ENCODE data around the gene HOXC6. TPM values are rescaled to one million over a fixed set of nuclear protein-coding genes. Genes with fewer than 3 reads are reported as not detected.

HOXC6 gene
- total RNA-seq, 1 experiment from 2014 or later: 10.2 TPM

DNA sequence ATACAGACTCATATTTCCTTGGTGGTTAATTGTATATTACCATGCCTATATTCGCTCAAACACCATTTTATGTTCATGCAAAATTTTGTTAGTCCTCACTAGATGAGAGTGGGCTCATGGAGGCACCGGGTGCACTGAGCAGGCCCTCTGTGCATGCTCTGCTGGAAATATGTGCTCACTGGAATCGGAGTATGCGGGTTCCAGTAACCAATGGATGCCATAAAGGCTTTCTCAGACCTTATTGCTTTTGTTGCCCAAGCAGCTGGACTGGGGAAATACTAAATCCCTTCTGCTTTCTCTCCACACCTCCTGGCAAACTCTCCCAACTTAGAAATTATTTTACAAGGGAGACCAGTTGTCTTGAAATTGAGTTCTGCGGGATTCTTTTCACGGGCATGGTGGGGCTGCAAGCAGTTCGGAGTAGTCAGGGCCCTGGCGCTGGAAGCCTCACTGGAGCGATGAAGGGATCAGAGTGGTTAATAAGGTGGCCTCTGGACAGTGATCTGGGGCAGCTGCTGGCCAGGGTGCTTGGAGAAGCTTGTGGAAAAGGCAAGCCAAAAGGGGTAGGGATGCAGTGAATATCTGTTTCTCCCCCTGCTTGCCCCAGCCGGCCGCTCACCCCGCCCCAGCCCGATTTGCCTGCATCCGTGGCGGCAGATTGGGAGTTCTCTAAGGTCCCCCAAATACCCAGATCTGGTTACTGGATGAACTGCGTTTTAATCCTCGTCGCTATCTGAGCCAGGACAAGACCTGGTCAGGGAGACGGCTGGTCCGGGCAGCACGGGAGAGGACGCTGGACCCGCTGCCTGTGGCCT, 7.4 kb upstream of the HOXC6 start:
- ChIA-PET POLR2A (no interaction called here), CTCF (no interaction called here)
- no peaks in the 10 kb centered on the region for H3K27me3 ChIP-seq (replicated peaks; ENCODE audit: control insufficient read depth, insufficient read depth, low read length)
- no peak for DNase-seq
- Mint-ChIP-seq H3K4me1 (ENCODE audit: low read depth, unreplicated experiment) (peaks cover 16% of the 10 kb centered on the region), H3K27me3 (ENCODE audit: insufficient read depth, unreplicated experiment) (no peaks in the 10 kb centered on the region), H3K36me3 (ENCODE audit: insufficient read depth, unreplicated experiment) (peaks cover 6% of the 10 kb centered on the region), H3K4me3 (ENCODE audit: unreplicated experiment) (no peak overlapping the region), H3K27ac (ENCODE audit: unreplicated experiment) (no peak overlapping the region), H3K9me3 (ENCODE audit: unreplicated experiment) (no peaks in the 10 kb centered on the region)
- no peak for TF ChIP-seq CTCF (IDR thresholded peaks at IDR 0.05; ENCODE audit: insufficient read depth in 1 of 2, low read depth in 1 of 2, low read length in 1 of 2, severe bottlenecking in 1 of 2, unreplicated experiment in 1 of 2)
- BruUV-seq (replicated peaks): no TSS peak
- no peaks in the 10 kb centered on the region for H3K9me3 ChIP-seq
- H3K4me1 ChIP-seq: peaks cover 12% of the 10 kb centered on the region
- no peak overlapping the region for H3K4me3 ChIP-seq (ENCODE audit: low read depth, low read length)
- intact Hi-C loops (cut with micrococcal nuclease; ENCODE audit: unreplicated experiment): no loop called here
- H3K36me3 ChIP-seq (ENCODE audit: control insufficient read depth, insufficient read depth, low read length): no peaks in the 10 kb centered on the region

GRCh38 chr12:54021432-54022013, 6.7 kb upstream of the HOXC6 start:
- Histone ChIP-seq H3K9me3 (no peaks in the 10 kb centered on the region), H3K27me3 (replicated peaks; ENCODE audit: control insufficient read depth, insufficient read depth, low read length) (no peaks in the 10 kb centered on the region), H3K4me1 (peaks cover 10% of the 10 kb centered on the region), H3K4me3 (ENCODE audit: low read depth, low read length) (no peak overlapping the region), H3K36me3 (ENCODE audit: control insufficient read depth, insufficient read depth, low read length) (no peaks in the 10 kb centered on the region)
- TF ChIP-seq CTCF (IDR thresholded peaks at IDR 0.05; ENCODE audit: insufficient read depth in 1 of 2, low read depth in 1 of 2, low read length in 1 of 2, severe bottlenecking in 1 of 2, unreplicated experiment in 1 of 2): no peak
- no peaks in the 10 kb centered on the region for H3K27me3 Mint-ChIP-seq (ENCODE audit: insufficient read depth, unreplicated experiment)
- DNase-seq: no peak
- peak overlapping the region; percentile 56 for H3K27ac Mint-ChIP-seq (ENCODE audit: unreplicated experiment)
- peaks cover 6% of the 10 kb centered on the region for H3K36me3 Mint-ChIP-seq (ENCODE audit: insufficient read depth, unreplicated experiment)
- peaks cover 20% of the 10 kb centered on the region for H3K4me1 Mint-ChIP-seq (ENCODE audit: low read depth, unreplicated experiment)
- CTCF ChIA-PET: interaction anchor here (1.4 kb wide), 1 partner anchor 186 kb away, joined by 4 read pairs; no protein-coding TSS in a partner anchor
- BruUV-seq (replicated peaks): no TSS peak
- no peaks in the 10 kb centered on the region for H3K9me3 Mint-ChIP-seq (ENCODE audit: unreplicated experiment)
- intact Hi-C loops (cut with micrococcal nuclease; ENCODE audit: unreplicated experiment): no loop called here
- no peak overlapping the region for H3K4me3 Mint-ChIP-seq (ENCODE audit: unreplicated experiment)
- POLR2A ChIA-PET: no interaction called here

DNA sequence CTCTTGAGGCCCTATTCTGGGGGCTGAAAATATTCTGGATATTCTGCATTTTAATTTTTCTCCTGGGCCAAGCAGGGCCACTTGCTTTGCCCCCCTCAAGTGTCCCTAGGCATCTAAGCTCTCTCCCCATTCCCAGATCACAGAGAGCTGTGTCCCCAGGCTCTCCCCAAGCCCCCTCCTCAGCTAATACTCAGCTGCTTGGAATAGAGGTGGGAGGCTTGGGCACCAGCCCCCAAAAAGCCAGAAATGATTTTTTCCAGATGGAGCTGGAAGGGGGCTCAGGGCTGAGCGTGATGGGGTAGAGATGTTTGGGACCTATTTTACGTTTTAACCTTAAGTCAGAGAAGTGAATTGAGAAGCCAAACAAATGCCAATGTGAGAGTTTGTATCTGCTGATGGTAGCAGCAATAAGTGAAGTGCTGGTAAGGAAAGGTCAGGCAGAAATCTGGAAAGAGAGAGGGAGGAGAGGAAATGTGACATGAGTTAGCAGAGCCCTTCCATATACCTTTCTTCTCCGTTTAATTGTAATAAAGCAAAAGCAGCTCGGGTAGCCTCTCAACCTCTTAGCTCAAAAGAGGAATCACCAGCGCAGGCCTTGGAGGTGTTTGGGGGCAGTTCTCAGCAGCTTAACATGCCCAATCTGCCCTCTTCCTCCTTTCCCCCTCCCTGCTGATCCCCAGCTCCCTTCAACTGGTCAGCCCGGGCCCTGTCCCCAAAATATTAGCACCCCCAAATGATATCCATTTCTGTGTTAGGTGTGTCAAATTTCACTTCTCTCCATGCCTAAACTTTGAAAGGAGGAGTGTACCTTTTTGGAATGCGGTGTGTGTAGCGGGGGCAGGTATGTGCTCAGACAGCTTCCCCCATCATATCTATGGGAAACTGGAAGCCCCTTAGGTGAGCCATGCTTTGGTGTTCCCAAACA, 5.0 kb upstream of the HOXC6 start:
- no peak overlapping the region for H3K4me3 ChIP-seq (ENCODE audit: low read depth, low read length)

More for the DNA sequence above, 5.0 kb upstream of the HOXC6 start:
- intact Hi-C loops (cut with micrococcal nuclease; ENCODE audit: unreplicated experiment): no loop called here
- Histone ChIP-seq H3K4me1 (peaks cover 9% of the 10 kb centered on the region), H3K9me3 (no peaks in the 10 kb centered on the region), H3K27me3 (replicated peaks; ENCODE audit: control insufficient read depth, insufficient read depth, low read length) (no peaks in the 10 kb centered on the region), H3K36me3 (ENCODE audit: control insufficient read depth, insufficient read depth, low read length) (no peaks in the 10 kb centered on the region)
- Mint-ChIP-seq H3K4me3 (ENCODE audit: unreplicated experiment) (no peak overlapping the region), H3K4me1 (ENCODE audit: low read depth, unreplicated experiment) (peaks cover 26% of the 10 kb centered on the region), H3K36me3 (ENCODE audit: insufficient read depth, unreplicated experiment) (peaks cover 6% of the 10 kb centered on the region), H3K27me3 (ENCODE audit: insufficient read depth, unreplicated experiment) (no peaks in the 10 kb centered on the region), H3K9me3 (ENCODE audit: unreplicated experiment) (no peaks in the 10 kb centered on the region), H3K27ac (ENCODE audit: unreplicated experiment) (no peak overlapping the region)
- ChIA-PET POLR2A (interaction anchor here (0.5 to 1.0 kb wide), 2 partner anchors 12 to 179 kb away, joined by 4 to 15 read pairs; no protein-coding TSS in a partner anchor), CTCF (interaction anchor here (0.9 to 1.4 kb wide), 2 partner anchors 9 to 178 kb away, joined by 4 to 6 read pairs; partner anchors contain the start of gene HOXC5)
- DNase-seq: no peak
- BruUV-seq (replicated peaks): no TSS peak
- TF ChIP-seq CTCF (IDR thresholded peaks at IDR 0.05; ENCODE audit: insufficient read depth in 1 of 2, low read depth in 1 of 2, low read length in 1 of 2, severe bottlenecking in 1 of 2, unreplicated experiment in 1 of 2): no peak
